MM.1S (cell line): ENCODE data around the gene FAM50B.

Experiments
- DNase-seq: peaks from one replicate; pipeline ENCODE4 v3.0.0-alpha.2; 2015
- H2AFZ ChIP-seq: fragments of 300-600 bp; sonication (generic); 2 replicates; pipeline ENCODE4 v1.6.0; 2016; ENCODE audit warnings: antibody characterized with exemption, low read length
- H3F3A ChIP-seq: fragments of 300-600 bp; sonication (generic); 2 replicates; pipeline ENCODE4 v1.6.1; 2016; ENCODE audit warnings: mild to moderate bottlenecking, antibody characterized with exemption, low read length, moderate library complexity, mixed read lengths; ENCODE audit not compliant: insufficient read depth
- H3K27ac ChIP-seq: fragments of 300-600 bp; sonication (generic); 2 replicates; pipeline ENCODE4 v1.5.1; 2016; ENCODE audit warnings: mild to moderate bottlenecking, low read length
- H3K27me3 ChIP-seq: fragments of 300-600 bp; sonication (generic); replicated peaks from 2 replicates; pipeline ENCODE4 v1.6.0; 2016; ENCODE audit warnings: low read length; ENCODE audit not compliant: insufficient read depth
- H3K36me3 ChIP-seq: fragments of 300-600 bp; sonication (generic); replicated peaks from 2 replicates; pipeline ENCODE4 v1.6.1; 2016; ENCODE audit warnings: mild to moderate bottlenecking, low read length, mixed read lengths; ENCODE audit not compliant: insufficient read depth
- H3K4me1 ChIP-seq: fragments of 300-600 bp; sonication (generic); 2 replicates; pipeline ENCODE4 v1.6.1; 2016; ENCODE audit warnings: low read length, mixed read lengths
- H3K4me2 ChIP-seq: fragments of 300-600 bp; sonication (generic); 2 replicates; pipeline ENCODE4 v1.6.0; 2016; ENCODE audit warnings: low read depth, low read length
- H3K4me3 ChIP-seq: fragments of 300-600 bp; sonication (generic); 2 replicates; pipeline ENCODE4 v1.5.1; 2016; ENCODE audit warnings: low read length, mixed read lengths
- H3K79me2 ChIP-seq: fragments of 300-600 bp; sonication (generic); 2 replicates; pipeline ENCODE4 v1.6.1; 2016; ENCODE audit warnings: mixed run types, low read length, mixed read lengths
- H3K9ac ChIP-seq: fragments of 300-600 bp; sonication (generic); 2 replicates; pipeline ENCODE4 v1.6.1; 2016; ENCODE audit warnings: low read length, mixed read lengths
- H3K9me2 ChIP-seq: fragments of 300-600 bp; sonication (generic); replicated peaks from 2 replicates; pipeline ENCODE4 v1.6.1; 2016; ENCODE audit warnings: mild to moderate bottlenecking, low read length, mixed read lengths; ENCODE audit not compliant: insufficient read depth
- H3K9me3 ChIP-seq: fragments of 300-600 bp; sonication (generic); replicated peaks from 2 replicates; pipeline ENCODE4 v1.6.1; 2016; ENCODE audit warnings: mild to moderate bottlenecking, low read length, mixed read lengths; ENCODE audit not compliant: insufficient read depth
- H4K20me1 ChIP-seq: fragments of 300-600 bp; sonication (generic); 2 replicates; pipeline ENCODE4 v1.6.1; 2016; ENCODE audit warnings: mild to moderate bottlenecking, low read length, moderate library complexity, mixed read lengths; ENCODE audit not compliant: insufficient read depth
- CTCF ChIP-seq: fragments of 300-600 bp; sonication (generic); IDR thresholded peaks from 2 replicates; pipeline ENCODE4 v1.5.1; 2016; ENCODE audit warnings: antibody characterized with exemption, low read length, mixed read lengths
- EZH2 ChIP-seq: fragments of 300-600 bp; sonication (generic); optimal IDR thresholded peaks from 2 replicates; pipeline ENCODE3; 2017; ENCODE audit warnings: low read depth, mild to moderate bottlenecking, antibody characterized with exemption, low read length, mixed read lengths
- EZH2phosphoT487 ChIP-seq: fragments of 300-600 bp; sonication (generic); IDR thresholded peaks from 2 replicates; pipeline ENCODE4 v1.6.1; 2018; ENCODE audit warnings: antibody characterized with exemption, low read length

Gene FAM50B

GRCh38 chr6:3808759-3809514 lies 40.2 kb upstream of the FAM50B start:
- Histone ChIP-seq H3K79me2 (no peaks in the 10 kb centered on the region), H3K4me3 (no peak overlapping the region), H3K9me2 (no peaks in the 10 kb centered on the region), H3K9me3 (no peaks in the 10 kb centered on the region), H3K27ac (no peak overlapping the region), H3K9ac (no peak overlapping the region), H3F3A (no peaks in the 10 kb centered on the region), H3K36me3 (no peaks in the 10 kb centered on the region), H3K27me3 (no peaks in the 10 kb centered on the region), H4K20me1 (no peaks in the 10 kb centered on the region), H3K4me2 (no peak overlapping the region), H3K4me1 (0 out of 2 replicates have a peak, but pooled peaks cover 2% of the 10 kb centered on the region), H2AFZ (no peak overlapping the region)
- no peak for DNase-seq
- no peak for TF ChIP-seq CTCF
- no peak for TF ChIP-seq EZH2phosphoT487
- no peak for TF ChIP-seq EZH2

- no peaks in the 10 kb centered on the region for H3K36me3 ChIP-seq
- H3K4me1 ChIP-seq: no peaks in the 10 kb centered on the region
- no peaks in the 10 kb centered on the region for H3F3A ChIP-seq
- H3K9me2 ChIP-seq: no peaks in the 10 kb centered on the region
- no peaks in the 10 kb centered on the region for H3K79me2 ChIP-seq
- H3K27me3 ChIP-seq: no peaks in the 10 kb centered on the region
- TF ChIP-seq CTCF (no peak), EZH2phosphoT487 (no peak), EZH2 (no peak)
- H3K27ac ChIP-seq: no peak overlapping the region
- no peak for DNase-seq
- no peaks in the 10 kb centered on the region for H4K20me1 ChIP-seq
- H3K4me3 ChIP-seq: no peak overlapping the region
- no peak overlapping the region for H3K9ac ChIP-seq
- H3K4me2 ChIP-seq: no peak overlapping the region
- H3K9me3 ChIP-seq: no peaks in the 10 kb centered on the region
- H2AFZ ChIP-seq: no peak overlapping the region
Measured at GRCh38 chr6:3809515-3809891, 39.7 kb upstream of the FAM50B start.

GRCh38 chr6:3809982-3810381 lies 39.2 kb upstream of the FAM50B start:
- H2AFZ ChIP-seq: no peak overlapping the region
- no peaks in the 10 kb centered on the region for H3K79me2 ChIP-seq
- no peaks in the 10 kb centered on the region for H3F3A ChIP-seq
- no peak overlapping the region for H3K4me3 ChIP-seq
- no peak for TF ChIP-seq EZH2phosphoT487
- no peak overlapping the region for H3K9ac ChIP-seq
- H3K4me2 ChIP-seq: no peak overlapping the region
- no peaks in the 10 kb centered on the region for H4K20me1 ChIP-seq
- no peaks in the 10 kb centered on the region for H3K9me2 ChIP-seq
- no peaks in the 10 kb centered on the region for H3K4me1 ChIP-seq
- H3K27me3 ChIP-seq: no peaks in the 10 kb centered on the region
- no peak overlapping the region for H3K27ac ChIP-seq
- DNase-seq: no peak
- no peaks in the 10 kb centered on the region for H3K36me3 ChIP-seq
- H3K9me3 ChIP-seq: no peaks in the 10 kb centered on the region

- H3K9me2 ChIP-seq: no peaks in the 10 kb centered on the region
- no peaks in the 10 kb centered on the region for H4K20me1 ChIP-seq
- no peak overlapping the region for H3K4me3 ChIP-seq
- H3K79me2 ChIP-seq: no peaks in the 10 kb centered on the region
- no peaks in the 10 kb centered on the region for H3K9me3 ChIP-seq
- no peak overlapping the region for H3K27ac ChIP-seq
- no peaks in the 10 kb centered on the region for H3K36me3 ChIP-seq
- no peak overlapping the region for H3K9ac ChIP-seq
- no peak for TF ChIP-seq EZH2phosphoT487
- no peak for TF ChIP-seq EZH2
- TF ChIP-seq CTCF: no peak
- H3F3A ChIP-seq: no peaks in the 10 kb centered on the region
- H3K4me1 ChIP-seq: no peaks in the 10 kb centered on the region
- no peaks in the 10 kb centered on the region for H3K27me3 ChIP-seq
- H3K4me2 ChIP-seq: no peak overlapping the region
- no peak for DNase-seq
- no peak overlapping the region for H2AFZ ChIP-seq
Measured at GRCh38 chr6:3811191-3811590, 38.0 kb upstream of the FAM50B start.
